ENCODE measurements around the gene RHBG.

The RHBG gene

DNA sequence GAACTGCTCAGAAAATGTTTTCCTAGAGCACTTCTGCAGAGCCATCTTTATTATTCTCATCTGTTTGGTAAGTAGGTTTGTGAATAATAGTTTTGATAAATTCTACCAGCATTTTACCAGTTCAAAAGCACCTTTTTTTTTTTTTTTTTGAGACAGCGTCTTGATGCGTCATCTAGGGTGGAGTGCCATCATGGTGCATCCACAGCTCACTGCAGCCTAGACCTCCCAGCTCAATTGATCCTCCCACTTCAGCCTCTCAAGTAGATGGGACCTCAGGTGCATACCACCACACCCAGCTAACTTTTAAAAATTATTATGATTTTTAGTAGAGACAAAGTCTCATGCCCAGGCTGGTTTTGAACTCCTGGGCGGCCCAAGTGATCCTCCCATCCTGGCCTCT is 9.8 kb upstream of the RHBG start:
- TF ChIP-seq TCF4 (CRISPR knock-in tag; IDR thresholded peaks at IDR 0.05; ENCODE audit: borderline replicate concordance) (no peak), ZNF565 (CRISPR knock-in tag; conservative IDR thresholded peaks at IDR 0.05; ENCODE audit: low read depth) (no peak), ESRRG (CRISPR knock-in tag; IDR thresholded peaks at IDR 0.05) (no peak), OSR1 (CRISPR knock-in tag; IDR thresholded peaks at IDR 0.05) (no peak), BACH2 (CRISPR knock-in tag; IDR thresholded peaks at IDR 0.05; ENCODE audit: borderline replicate concordance) (no peak), ZFP30 (CRISPR knock-in tag; IDR thresholded peaks at IDR 0.05) (no peak), ARNTL (CRISPR knock-in tag; IDR thresholded peaks at IDR 0.05; ENCODE audit: borderline replicate concordance, low read depth) (no peak), PPARA (CRISPR knock-in tag; IDR thresholded peaks at IDR 0.05; ENCODE audit: borderline replicate concordance) (no peak), SNAI2 (CRISPR knock-in tag; IDR thresholded peaks at IDR 0.05) (no peak), ZFP3 (CRISPR knock-in tag; IDR thresholded peaks at IDR 0.05) (no peak), ISL1 (CRISPR knock-in tag; IDR thresholded peaks at IDR 0.05) (no peak)
- TF ChIP-seq, protein P1, sequence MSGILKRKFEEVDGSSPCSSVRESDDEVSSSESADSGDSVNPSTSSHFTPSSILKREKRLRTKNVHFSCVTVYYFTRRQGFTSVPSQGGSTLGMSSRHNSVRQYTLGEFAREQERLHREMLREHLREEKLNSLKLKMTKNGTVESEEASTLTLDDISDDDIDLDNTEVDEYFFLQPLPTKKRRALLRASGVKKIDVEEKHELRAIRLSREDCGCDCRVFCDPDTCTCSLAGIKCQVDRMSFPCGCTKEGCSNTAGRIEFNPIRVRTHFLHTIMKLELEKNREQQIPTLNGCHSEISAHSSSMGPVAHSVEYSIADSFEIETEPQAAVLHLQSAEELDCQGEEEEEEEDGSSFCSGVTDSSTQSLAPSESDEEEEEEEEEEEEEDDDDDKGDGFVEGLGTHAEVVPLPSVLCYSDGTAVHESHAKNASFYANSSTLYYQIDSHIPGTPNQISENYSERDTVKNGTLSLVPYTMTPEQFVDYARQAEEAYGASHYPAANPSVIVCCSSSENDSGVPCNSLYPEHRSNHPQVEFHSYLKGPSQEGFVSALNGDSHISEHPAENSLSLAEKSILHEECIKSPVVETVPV (CRISPR knock-in tag; IDR thresholded peaks at IDR 0.05): no peak
- TF ChIP-seq, protein P2, sequence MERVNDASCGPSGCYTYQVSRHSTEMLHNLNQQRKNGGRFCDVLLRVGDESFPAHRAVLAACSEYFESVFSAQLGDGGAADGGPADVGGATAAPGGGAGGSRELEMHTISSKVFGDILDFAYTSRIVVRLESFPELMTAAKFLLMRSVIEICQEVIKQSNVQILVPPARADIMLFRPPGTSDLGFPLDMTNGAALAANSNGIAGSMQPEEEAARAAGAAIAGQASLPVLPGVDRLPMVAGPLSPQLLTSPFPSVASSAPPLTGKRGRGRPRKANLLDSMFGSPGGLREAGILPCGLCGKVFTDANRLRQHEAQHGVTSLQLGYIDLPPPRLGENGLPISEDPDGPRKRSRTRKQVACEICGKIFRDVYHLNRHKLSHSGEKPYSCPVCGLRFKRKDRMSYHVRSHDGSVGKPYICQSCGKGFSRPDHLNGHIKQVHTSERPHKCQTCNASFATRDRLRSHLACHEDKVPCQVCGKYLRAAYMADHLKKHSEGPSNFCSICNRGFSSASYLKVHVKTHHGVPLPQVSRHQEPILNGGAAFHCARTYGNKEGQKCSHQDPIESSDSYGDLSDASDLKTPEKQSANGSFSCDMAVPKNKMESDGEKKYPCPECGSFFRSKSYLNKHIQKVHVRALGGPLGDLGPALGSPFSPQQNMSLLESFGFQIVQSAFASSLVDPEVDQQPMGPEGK (CRISPR knock-in tag; IDR thresholded peaks at IDR 0.05; ENCODE audit: borderline replicate concordance): no peak
- ATAC-seq: no peak

DNA sequence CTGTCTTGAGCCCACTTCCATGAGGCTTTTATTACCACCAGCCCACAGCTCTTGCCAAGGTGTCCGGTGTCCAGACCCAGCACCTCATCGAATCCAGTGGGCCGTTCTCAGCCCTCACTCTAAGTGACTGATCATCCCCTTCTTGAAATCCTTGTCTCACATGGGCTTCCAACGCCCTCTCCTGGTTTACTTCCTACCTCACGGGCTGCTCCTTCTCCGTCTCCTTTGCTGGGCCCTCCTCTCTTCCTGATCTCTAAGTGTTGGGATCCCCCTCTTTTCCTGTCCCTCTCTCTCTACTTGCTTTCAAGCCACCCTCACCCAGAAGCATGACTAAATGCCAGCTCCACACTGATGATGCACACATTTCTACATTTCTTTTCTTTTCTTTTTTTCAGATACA is 9.0 kb upstream of the RHBG start:
- no peak for TF ChIP-seq OSR1 (CRISPR knock-in tag; IDR thresholded peaks at IDR 0.05)
- TF ChIP-seq ARNTL (CRISPR knock-in tag; IDR thresholded peaks at IDR 0.05; ENCODE audit: borderline replicate concordance, low read depth): no peak
- TF ChIP-seq TOX (CRISPR knock-in tag; IDR thresholded peaks at IDR 0.05; ENCODE audit: borderline replicate concordance): no peak
- TF ChIP-seq ESRRG (CRISPR knock-in tag; IDR thresholded peaks at IDR 0.05): no peak
- TF ChIP-seq PPARA (CRISPR knock-in tag; IDR thresholded peaks at IDR 0.05; ENCODE audit: borderline replicate concordance): no peak
- TF ChIP-seq ZFP30 (CRISPR knock-in tag; IDR thresholded peaks at IDR 0.05): no peak
- no peak for TF ChIP-seq GLIS3 (CRISPR knock-in tag; IDR thresholded peaks at IDR 0.05)
- TF ChIP-seq ZNF565 (CRISPR knock-in tag; conservative IDR thresholded peaks at IDR 0.05; ENCODE audit: low read depth): no peak
- TF ChIP-seq, protein P1 (CRISPR knock-in tag; IDR thresholded peaks at IDR 0.05): no peak
- TF ChIP-seq ZNF70 (CRISPR knock-in tag; IDR thresholded peaks at IDR 0.05): no peak
- TF ChIP-seq, protein P3, sequence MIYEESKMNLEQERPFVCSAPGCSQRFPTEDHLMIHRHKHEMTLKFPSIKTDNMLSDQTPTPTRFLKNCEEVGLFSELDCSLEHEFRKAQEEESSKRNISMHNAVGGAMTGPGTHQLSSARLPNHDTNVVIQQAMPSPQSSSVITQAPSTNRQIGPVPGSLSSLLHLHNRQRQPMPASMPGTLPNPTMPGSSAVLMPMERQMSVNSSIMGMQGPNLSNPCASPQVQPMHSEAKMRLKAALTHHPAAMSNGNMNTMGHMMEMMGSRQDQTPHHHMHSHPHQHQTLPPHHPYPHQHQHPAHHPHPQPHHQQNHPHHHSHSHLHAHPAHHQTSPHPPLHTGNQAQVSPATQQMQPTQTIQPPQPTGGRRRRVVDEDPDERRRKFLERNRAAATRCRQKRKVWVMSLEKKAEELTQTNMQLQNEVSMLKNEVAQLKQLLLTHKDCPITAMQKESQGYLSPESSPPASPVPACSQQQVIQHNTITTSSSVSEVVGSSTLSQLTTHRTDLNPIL (CRISPR knock-in tag; IDR thresholded peaks at IDR 0.05; ENCODE audit: low read depth): no peak
- peak; percentile 95 for ATAC-seq

DNA sequence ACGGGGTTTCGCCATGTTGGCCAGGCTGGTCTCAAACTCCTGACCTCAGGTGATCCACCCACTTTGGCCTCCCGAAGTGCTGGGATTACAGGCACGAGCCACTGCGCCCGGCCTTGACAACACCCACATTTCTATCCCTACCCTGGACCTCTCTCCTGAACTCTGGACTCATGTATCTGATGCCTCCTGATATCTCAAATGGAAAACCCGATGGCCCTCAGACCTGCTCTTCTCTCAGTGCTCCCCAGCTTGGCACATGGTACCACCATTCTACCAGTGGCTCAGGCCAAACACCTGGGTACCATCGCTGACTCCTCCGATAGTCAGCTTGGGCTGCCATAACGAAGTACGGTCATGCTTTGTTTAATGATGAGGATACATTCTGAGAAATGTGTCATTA is 8.5 kb upstream of the RHBG start:
- ATAC-seq: no peak
- TF ChIP-seq, protein P2 (CRISPR knock-in tag; IDR thresholded peaks at IDR 0.05; ENCODE audit: borderline replicate concordance): no peak
- TF ChIP-seq RARB (CRISPR knock-in tag; IDR thresholded peaks at IDR 0.05): no peak
- TF ChIP-seq ZNF70 (CRISPR knock-in tag; IDR thresholded peaks at IDR 0.05): no peak
- no peak for TF ChIP-seq ZNF8 (CRISPR knock-in tag; IDR thresholded peaks at IDR 0.05)
- no peak for TF ChIP-seq TOX (CRISPR knock-in tag; IDR thresholded peaks at IDR 0.05; ENCODE audit: borderline replicate concordance)
- no peak for TF ChIP-seq ISL1 (CRISPR knock-in tag; IDR thresholded peaks at IDR 0.05)
- TF ChIP-seq PPARA (CRISPR knock-in tag; IDR thresholded peaks at IDR 0.05; ENCODE audit: borderline replicate concordance): no peak
- no peak for TF ChIP-seq ZNF565 (CRISPR knock-in tag; conservative IDR thresholded peaks at IDR 0.05; ENCODE audit: low read depth)
- no peak for TF ChIP-seq BACH2 (CRISPR knock-in tag; IDR thresholded peaks at IDR 0.05; ENCODE audit: borderline replicate concordance)
- TF ChIP-seq, protein P4, sequence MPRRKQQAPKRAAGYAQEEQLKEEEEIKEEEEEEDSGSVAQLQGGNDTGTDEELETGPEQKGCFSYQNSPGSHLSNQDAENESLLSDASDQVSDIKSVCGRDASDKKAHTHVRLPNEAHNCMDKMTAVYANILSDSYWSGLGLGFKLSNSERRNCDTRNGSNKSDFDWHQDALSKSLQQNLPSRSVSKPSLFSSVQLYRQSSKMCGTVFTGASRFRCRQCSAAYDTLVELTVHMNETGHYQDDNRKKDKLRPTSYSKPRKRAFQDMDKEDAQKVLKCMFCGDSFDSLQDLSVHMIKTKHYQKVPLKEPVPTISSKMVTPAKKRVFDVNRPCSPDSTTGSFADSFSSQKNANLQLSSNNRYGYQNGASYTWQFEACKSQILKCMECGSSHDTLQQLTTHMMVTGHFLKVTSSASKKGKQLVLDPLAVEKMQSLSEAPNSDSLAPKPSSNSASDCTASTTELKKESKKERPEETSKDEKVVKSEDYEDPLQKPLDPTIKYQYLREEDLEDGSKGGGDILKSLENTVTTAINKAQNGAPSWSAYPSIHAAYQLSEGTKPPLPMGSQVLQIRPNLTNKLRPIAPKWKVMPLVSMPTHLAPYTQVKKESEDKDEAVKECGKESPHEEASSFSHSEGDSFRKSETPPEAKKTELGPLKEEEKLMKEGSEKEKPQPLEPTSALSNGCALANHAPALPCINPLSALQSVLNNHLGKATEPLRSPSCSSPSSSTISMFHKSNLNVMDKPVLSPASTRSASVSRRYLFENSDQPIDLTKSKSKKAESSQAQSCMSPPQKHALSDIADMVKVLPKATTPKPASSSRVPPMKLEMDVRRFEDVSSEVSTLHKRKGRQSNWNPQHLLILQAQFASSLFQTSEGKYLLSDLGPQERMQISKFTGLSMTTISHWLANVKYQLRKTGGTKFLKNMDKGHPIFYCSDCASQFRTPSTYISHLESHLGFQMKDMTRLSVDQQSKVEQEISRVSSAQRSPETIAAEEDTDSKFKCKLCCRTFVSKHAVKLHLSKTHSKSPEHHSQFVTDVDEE (CRISPR knock-in tag; IDR thresholded peaks at IDR 0.05): no peak

Measured in SK-N-SH treated with all-trans-retinoic acid at 6 μM for 48 hours (cell line).